ENCODE results near the gene TRRAP. TPM values are rescaled to one million over a fixed set of nuclear protein-coding genes. Genes with fewer than 3 reads are reported as not detected.

Gene TRRAP
- total RNA-seq, 3 donors from 2014 or later = 47.0 to 48.7 (median 47.5) TPM

DNA sequence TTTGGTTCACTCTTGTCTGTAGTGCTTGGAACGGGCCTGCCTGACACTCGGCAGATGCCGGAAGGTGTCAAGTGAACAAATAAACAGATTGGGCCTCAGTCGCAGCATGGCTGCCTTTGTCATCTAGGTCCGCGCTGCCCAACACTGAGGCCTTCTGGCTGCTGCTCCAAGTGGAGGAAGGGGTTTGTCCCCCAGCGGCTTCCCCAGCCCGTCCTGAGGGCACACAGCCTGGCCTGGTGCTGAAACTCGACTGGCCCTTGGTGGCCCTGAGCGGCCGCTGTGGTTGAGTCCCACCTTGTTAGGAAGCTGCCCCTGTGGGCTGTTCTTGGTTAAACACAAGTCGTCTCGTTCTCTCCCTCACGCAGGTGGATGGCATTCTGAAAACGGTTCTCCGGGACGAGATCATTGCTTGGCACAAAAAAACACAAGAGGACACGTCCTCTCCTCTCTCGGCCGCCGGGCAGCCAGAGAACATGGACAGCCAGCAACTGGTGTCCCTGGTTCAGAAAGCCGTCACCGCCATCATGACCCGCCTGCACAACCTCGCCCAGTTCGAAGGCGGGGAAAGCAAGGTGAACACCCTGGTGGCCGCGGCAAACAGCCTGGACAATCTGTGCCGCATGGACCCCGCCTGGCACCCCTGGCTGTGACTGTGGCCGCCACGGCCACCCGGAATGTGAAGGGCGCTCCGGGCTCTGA, 133.5 kb downstream of the TRRAP start:
- ATAC-seq = no peak
- H3K4me3 Mint-ChIP-seq = no peak overlapping the region
- no peak for DNase-seq
- no peaks in the 10 kb centered on the region for H3K27me3 Mint-ChIP-seq (ENCODE audit: low read depth)
- peaks cover 54% of the 10 kb centered on the region for H3K36me3 Mint-ChIP-seq (ENCODE audit: insufficient read depth)
- no peaks in the 10 kb centered on the region for H3K9me3 Mint-ChIP-seq
- no peaks in the 10 kb centered on the region for H3K4me1 Mint-ChIP-seq (ENCODE audit: low read depth)

DNA sequence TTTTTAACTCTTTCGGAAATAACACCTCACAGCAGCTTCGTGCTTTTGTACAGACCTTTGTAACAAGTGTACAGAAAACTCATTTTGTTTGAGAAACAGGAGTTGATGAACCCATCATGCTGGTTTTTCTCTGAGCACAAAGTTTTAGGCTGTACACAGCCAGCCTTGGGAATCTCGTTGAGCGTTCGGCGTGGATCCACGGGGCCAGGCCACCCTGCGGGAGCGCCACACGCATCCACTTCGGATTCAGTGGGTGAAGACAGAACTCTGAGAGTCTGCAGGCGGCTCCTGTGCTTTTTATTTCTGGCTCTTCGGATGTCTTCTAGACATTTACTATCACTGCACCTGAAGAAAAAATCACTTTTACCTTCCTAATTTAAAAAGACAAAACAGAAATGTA, 134.4 kb downstream of the TRRAP start:
- Mint-ChIP-seq H3K4me1 (ENCODE audit: low read depth) (no peaks in the 10 kb centered on the region), H3K4me3 (no peak overlapping the region), H3K36me3 (ENCODE audit: insufficient read depth) (peaks cover 54% of the 10 kb centered on the region), H3K9me3 (no peaks in the 10 kb centered on the region), H3K27me3 (ENCODE audit: low read depth) (no peaks in the 10 kb centered on the region)
- ATAC-seq = no peak
- no peak for DNase-seq

DNA sequence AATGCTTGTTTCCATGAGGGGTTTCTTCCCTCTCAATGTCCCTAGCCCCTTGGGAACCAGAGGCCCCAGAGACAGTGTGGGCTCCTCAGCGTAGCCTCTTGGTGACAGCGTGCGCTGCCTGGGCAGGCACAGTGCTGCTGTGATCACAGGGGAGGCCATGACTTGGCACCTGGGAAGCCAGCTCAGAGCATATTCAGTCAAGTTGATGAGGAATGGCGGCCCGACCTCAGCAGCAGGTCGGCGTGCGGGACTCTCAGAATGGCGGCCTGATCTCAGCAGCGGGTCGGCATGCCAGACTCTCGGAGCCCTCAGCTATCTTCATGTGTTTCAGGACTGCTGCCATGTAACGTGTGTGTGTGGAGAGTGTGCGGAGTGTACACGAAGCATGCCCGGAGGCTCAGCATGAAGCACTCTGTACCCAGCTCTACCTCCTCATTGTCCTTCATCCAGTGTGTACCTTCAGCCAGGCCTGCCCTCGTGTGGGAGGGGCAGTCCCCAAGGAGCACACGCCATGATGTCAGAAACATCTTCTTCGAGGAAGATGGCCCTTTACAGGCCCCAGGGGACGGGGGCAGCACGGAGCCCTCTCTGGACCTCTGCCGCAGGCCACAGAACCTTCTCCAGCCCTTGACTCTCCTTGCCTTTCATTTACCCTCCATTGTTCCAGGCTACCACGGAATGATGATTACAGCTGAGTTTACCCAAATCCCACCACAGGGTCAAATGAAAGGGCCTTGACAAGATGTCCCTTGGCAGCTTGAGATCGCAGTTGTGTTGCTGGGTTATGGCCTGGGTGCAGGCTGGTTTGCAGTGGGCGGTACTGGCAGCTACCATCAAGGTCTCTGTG, 135.2 kb downstream of the TRRAP start:
- DNase-seq = no peak
- H3K36me3 Mint-ChIP-seq (ENCODE audit: insufficient read depth) = peaks cover 57% of the 10 kb centered on the region

GRCh38 chr7:99014113-99014985, 136.0 kb downstream of the TRRAP start:
- ATAC-seq (peak in 1 of 2 donors; percentile 36), DNase-seq (no peak)
- H3K4me3 Mint-ChIP-seq = no peak overlapping the region
- no peaks in the 10 kb centered on the region for H3K27me3 Mint-ChIP-seq (ENCODE audit: low read depth)
- no peaks in the 10 kb centered on the region for H3K4me1 Mint-ChIP-seq (ENCODE audit: low read depth)
- no peaks in the 10 kb centered on the region for H3K9me3 Mint-ChIP-seq
- H3K36me3 Mint-ChIP-seq (ENCODE audit: insufficient read depth) = peaks cover 60% of the 10 kb centered on the region

More for the DNA sequence above, 135.2 kb downstream of the TRRAP start:
- no peak for ATAC-seq
- Mint-ChIP-seq H3K27me3 (ENCODE audit: low read depth) (no peaks in the 10 kb centered on the region), H3K4me1 (ENCODE audit: low read depth) (no peaks in the 10 kb centered on the region), H3K4me3 (no peak overlapping the region), H3K9me3 (no peaks in the 10 kb centered on the region)

DNA sequence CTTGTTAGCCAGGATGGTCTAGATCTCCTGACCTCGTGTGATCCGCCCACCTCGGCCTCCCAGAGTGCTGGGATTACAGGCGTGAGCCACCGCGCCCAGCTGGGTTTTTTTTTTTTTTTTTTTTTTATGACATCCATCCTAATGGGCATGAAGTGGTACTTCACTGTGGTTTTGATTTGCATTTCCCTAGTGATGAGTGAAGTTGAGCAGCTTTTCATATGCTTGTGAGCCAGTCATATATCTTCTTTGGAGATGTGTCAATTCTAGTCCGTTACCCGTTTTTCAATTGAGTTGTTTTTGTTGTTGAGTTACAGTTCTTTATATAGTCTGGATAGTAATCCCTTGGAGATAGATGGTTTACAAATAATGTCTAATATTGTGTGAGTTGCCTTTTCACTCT, 137.9 kb downstream of the TRRAP start:
- peaks cover 61% of the 10 kb centered on the region for H3K36me3 Mint-ChIP-seq (ENCODE audit: insufficient read depth)
- H3K9me3 Mint-ChIP-seq = no peaks in the 10 kb centered on the region
- no peak for DNase-seq
- H3K27me3 Mint-ChIP-seq (ENCODE audit: low read depth) = no peaks in the 10 kb centered on the region
- no peak overlapping the region for H3K4me3 Mint-ChIP-seq
- H3K4me1 Mint-ChIP-seq (ENCODE audit: low read depth) = no peaks in the 10 kb centered on the region
- ATAC-seq = no peak

DNA sequence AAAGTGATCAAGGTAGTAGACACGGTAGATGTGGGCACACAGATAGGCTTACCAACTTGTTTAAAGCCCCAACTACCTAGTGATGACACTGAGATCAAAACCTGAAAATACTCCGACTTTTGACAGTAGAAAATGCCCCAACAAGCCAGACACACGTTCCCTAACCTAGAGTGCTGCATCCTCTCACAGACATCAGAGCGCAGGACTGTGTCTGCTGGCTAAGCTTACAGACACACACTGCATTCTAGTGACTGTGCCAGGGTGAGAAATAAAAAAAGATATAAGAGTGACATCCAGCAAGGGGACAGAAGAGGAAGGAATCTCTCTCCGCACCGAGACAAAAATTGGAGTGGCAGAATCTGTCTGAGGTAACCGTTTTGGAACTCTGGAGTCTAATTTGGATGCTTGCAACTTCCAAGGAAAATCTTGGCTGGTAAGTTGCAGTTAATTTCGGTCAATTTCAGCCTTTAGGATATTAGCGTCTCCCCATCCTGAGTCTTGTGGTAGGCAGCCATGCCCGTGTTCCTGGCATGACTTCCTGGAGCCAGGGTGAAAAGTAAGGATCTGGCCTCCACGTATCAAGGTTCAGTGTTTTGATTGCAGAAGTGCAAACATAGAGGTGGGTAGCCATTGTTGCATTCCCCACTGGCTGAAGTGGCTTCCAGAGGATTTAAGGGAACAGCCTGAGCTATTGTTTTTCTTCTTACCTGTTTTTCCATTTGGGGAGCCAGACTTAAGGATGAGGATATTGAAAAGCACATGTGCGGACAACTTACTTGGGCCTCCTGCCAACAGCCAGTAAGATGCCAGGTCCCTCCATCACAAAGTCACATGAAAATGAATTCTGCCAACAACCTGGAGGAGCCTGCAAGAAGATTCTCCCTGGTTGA, 141.4 kb downstream of the TRRAP start:
- no peak overlapping the region for H3K4me3 Mint-ChIP-seq
- no peaks in the 10 kb centered on the region for H3K27me3 Mint-ChIP-seq (ENCODE audit: low read depth)
- H3K4me1 Mint-ChIP-seq (ENCODE audit: low read depth) = peaks cover 3% of the 10 kb centered on the region
- no peak for DNase-seq
- H3K36me3 Mint-ChIP-seq (ENCODE audit: insufficient read depth) = peaks cover 47% of the 10 kb centered on the region
- H3K9me3 Mint-ChIP-seq = no peaks in the 10 kb centered on the region
- no peak for ATAC-seq

- Mint-ChIP-seq H3K36me3 (ENCODE audit: insufficient read depth) (peaks cover 43% of the 10 kb centered on the region), H3K27me3 (ENCODE audit: low read depth) (no peaks in the 10 kb centered on the region), H3K9me3 (no peaks in the 10 kb centered on the region), H3K4me1 (ENCODE audit: low read depth) (peaks cover 3% of the 10 kb centered on the region), H3K4me3 (no peak overlapping the region)
- DNase-seq (no peak), ATAC-seq (no peak)
These were observed 142.0 kb downstream of the TRRAP start for GRCh38 chr7:99020413-99020715.

DNA sequence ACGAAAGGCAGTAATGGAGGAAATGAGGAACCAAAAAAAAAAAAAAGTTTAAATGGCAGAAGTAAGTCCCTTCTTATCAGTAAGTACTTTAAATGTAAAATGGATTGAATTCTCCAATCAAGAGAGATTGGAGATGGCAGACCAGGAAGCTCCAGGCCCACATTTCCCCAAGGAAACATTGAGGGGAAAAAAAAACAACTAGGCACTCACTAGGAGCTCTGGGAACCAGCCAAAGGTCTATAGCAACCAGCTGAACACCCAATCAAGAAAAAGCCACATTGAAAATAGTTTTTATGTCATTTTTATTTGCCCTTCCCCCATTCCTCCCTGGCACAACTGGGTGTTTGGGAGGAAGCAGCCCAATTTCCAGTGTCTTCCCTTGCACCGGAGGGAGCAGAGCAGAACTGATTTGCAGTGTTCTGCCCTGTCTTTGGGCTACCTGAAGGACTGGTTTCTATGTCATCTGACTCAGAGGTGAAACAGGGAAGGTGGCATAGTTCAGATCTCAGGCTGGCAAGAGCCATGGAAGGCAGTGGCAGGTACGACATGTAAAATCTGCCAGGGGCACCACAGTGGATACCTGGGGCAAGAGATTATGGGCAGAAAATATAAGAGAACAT, 143.7 kb downstream of the TRRAP start:
- Mint-ChIP-seq H3K27me3 (ENCODE audit: low read depth) (no peaks in the 10 kb centered on the region), H3K36me3 (ENCODE audit: insufficient read depth) (peaks cover 31% of the 10 kb centered on the region), H3K4me3 (no peak overlapping the region), H3K9me3 (no peaks in the 10 kb centered on the region), H3K4me1 (ENCODE audit: low read depth) (peaks cover 3% of the 10 kb centered on the region)
- ATAC-seq (no peak), DNase-seq (no peak)

GRCh38 chr7:99024066-99024465, 145.7 kb downstream of the TRRAP start:
- Mint-ChIP-seq H3K9me3 (no peaks in the 10 kb centered on the region), H3K36me3 (ENCODE audit: insufficient read depth) (peaks cover 37% of the 10 kb centered on the region), H3K4me1 (ENCODE audit: low read depth) (peaks cover 6% of the 10 kb centered on the region), H3K4me3 (no peak overlapping the region), H3K27me3 (ENCODE audit: low read depth) (no peaks in the 10 kb centered on the region)
- no peak for ATAC-seq
- DNase-seq = no peak

GRCh38 chr7:99027241-99027640, 148.9 kb downstream of the TRRAP start:
- ATAC-seq (no peak), DNase-seq (no peak)
- Mint-ChIP-seq H3K4me3 (no peak overlapping the region), H3K4me1 (ENCODE audit: low read depth) (peaks cover 3% of the 10 kb centered on the region), H3K9me3 (no peaks in the 10 kb centered on the region), H3K27me3 (ENCODE audit: low read depth) (no peaks in the 10 kb centered on the region), H3K36me3 (ENCODE audit: insufficient read depth) (peaks cover 31% of the 10 kb centered on the region)

GRCh38 chr7:99027841-99028240, 149.5 kb downstream of the TRRAP start:
- ATAC-seq (no peak), DNase-seq (no peak)
- H3K4me1 Mint-ChIP-seq (ENCODE audit: low read depth) = peaks cover 3% of the 10 kb centered on the region
- no peaks in the 10 kb centered on the region for H3K9me3 Mint-ChIP-seq
- peaks cover 31% of the 10 kb centered on the region for H3K36me3 Mint-ChIP-seq (ENCODE audit: insufficient read depth)
- no peak overlapping the region for H3K4me3 Mint-ChIP-seq
- no peaks in the 10 kb centered on the region for H3K27me3 Mint-ChIP-seq (ENCODE audit: low read depth)

DNA sequence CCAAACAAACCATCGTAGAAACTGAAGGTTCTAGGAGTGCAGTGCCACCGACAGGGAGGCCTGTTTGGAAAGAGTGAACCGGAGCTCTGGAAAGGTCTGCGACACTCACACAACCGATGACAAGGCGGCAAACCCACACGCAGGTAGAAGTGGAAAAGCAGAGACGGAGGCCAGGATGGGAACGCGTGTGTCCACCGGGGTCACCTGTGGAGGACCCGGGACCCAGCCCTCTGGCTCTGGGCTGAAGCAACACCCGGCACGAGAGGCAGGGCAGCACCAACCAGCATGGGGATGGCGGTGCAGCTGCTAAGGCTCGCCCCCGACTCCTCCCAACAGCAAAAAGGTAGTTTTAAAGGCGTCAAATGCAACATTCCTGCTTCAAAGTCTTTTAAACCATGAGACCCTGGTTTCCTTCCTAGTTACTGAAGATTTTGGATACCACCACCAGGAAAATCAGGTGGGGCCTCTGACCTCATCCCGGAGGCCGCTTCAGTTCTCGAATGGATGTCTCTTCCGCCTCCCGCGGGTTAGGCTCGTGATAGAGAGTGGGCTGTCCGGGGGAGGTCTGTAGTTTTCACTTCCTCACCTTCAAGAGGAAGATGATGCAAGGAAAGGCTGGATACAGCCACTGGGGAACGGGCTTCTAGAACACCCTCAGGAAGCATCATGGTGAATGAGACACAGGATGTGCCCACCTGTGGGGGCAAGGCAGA, 150.1 kb downstream of the TRRAP start:
- ATAC-seq (no peak), DNase-seq (no peak)
- Mint-ChIP-seq H3K4me1 (ENCODE audit: low read depth) (peaks cover 3% of the 10 kb centered on the region), H3K27me3 (ENCODE audit: low read depth) (no peaks in the 10 kb centered on the region), H3K36me3 (ENCODE audit: insufficient read depth) (peaks cover 27% of the 10 kb centered on the region), H3K9me3 (no peaks in the 10 kb centered on the region), H3K4me3 (no peak overlapping the region)
